Measurements from ENCODE around the gene STARD9.

Gene STARD9

DNA sequence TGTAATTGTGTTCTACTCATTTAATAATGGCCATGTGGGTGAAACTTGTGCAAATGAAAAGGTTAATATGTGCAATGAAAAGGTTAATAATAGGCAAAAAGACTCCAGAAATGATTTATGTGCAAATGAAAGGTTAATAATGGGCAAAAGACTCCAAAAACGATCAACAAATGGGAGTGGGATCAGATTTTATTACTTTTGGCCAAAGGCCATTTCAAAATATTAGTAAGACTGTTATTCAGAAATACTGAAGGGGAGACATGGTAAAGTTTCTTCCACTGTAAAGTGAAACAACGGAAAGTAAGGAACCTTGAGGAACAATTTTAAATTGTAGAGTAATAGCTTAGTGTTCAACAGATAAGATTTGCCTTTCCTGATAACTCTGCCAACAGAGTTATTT, 40.7 kb downstream of the STARD9 start:
- TF ChIP-seq TAF1 (IDR thresholded peaks at IDR 0.05; ENCODE audit: borderline replicate concordance, insufficient read depth, low read length) (no peak), REST (IDR thresholded peaks at IDR 0.05; ENCODE audit: insufficient read depth in 1 of 2, low read depth in 2 of 2, low read length in 2 of 2) (no peak), SIN3A (IDR thresholded peaks at IDR 0.05; ENCODE audit: borderline replicate concordance, insufficient read depth, low read length) (no peak), POLR2AphosphoS5 (IDR thresholded peaks at IDR 0.05; ENCODE audit: low read depth, low read length) (no peak), FOXP2 (optimal IDR thresholded peaks at IDR 0.05; ENCODE audit: borderline replicate concordance, extremely low read depth, extremely low read length, insufficient read depth) (no peak)

- TF ChIP-seq POLR2AphosphoS5 (IDR thresholded peaks at IDR 0.05; ENCODE audit: low read depth, low read length) (no peak), REST (IDR thresholded peaks at IDR 0.05; ENCODE audit: insufficient read depth in 1 of 2, low read depth in 2 of 2, low read length in 2 of 2) (no peak), FOXP2 (optimal IDR thresholded peaks at IDR 0.05; ENCODE audit: borderline replicate concordance, extremely low read depth, extremely low read length, insufficient read depth) (no peak), SIN3A (IDR thresholded peaks at IDR 0.05; ENCODE audit: borderline replicate concordance, insufficient read depth, low read length) (no peak), TAF1 (IDR thresholded peaks at IDR 0.05; ENCODE audit: borderline replicate concordance, insufficient read depth, low read length) (no peak)
These were observed 44.4 kb downstream of the STARD9 start for GRCh38 chr15:42619656-42620371.

DNA sequence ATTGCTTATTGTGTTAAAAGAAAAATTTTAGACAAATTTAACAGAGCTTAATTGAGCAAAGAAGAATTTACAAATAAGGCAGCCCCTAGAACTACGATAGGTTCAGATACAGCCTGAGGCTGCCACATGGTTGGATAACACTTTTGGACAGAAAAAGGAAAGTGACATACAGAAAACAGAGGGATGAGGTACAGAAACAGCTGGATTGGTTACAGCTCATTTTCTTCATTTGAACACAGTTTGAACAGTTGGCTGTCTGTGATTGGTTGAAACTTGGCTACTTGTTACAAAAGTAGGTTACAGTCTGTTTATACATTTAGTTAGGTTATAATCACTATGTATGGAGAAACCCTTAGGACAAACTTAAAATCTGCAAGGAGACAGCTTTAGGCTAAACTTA, 46.0 kb downstream of the STARD9 start:
- no peak for TF ChIP-seq REST (IDR thresholded peaks at IDR 0.05; ENCODE audit: insufficient read depth in 1 of 2, low read depth in 2 of 2, low read length in 2 of 2)
- no peak for TF ChIP-seq POLR2AphosphoS5 (IDR thresholded peaks at IDR 0.05; ENCODE audit: low read depth, low read length)
- no peak for TF ChIP-seq TAF1 (IDR thresholded peaks at IDR 0.05; ENCODE audit: borderline replicate concordance, insufficient read depth, low read length)
- TF ChIP-seq SIN3A (IDR thresholded peaks at IDR 0.05; ENCODE audit: borderline replicate concordance, insufficient read depth, low read length) = no peak
- TF ChIP-seq FOXP2 (optimal IDR thresholded peaks at IDR 0.05; ENCODE audit: borderline replicate concordance, extremely low read depth, extremely low read length, insufficient read depth) = no peak

DNA sequence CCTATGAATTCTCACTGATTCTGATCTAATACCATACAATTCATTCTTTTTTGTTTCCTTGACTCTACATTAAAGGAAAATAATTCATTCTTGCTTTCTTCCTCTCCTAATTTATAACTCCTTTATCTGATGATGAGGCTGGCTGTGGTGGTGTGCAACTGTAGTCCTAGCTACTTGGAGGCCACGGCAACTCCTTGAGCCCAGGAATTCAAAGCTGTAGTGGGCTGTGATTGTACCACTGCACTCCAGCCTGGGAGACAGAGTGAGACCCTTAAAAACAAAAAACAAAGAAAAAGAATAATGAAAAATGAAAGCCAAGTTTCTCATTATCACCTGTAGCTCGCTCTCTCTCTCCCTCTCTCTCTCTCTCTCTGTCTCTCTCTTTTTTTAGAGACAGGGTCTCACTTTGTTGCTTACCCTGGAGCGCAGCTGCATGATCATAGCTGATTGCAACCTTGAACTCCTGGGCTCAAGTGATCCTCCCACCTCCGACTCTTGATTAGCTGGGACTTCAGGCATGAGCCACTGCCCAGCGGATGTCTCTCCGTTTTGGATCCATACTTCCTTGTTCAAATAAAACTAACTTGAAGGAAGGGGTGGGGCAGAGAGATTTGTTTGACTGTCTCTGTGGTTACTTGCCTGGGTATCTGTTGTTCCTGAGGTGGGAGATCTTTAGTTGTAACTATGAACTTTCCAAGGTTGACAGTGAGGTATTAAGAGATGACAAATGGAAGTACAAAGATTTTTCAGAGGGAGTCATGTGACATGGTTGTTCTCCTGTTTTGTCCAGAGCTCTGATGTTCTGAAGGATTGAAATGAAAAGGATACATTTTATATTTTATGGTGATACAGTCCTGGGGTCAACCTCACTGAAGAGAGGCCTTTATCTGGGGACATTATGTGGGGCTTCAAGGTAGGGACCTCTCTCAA, 46.9 kb downstream of the STARD9 start:
- TF ChIP-seq FOXP2 (optimal IDR thresholded peaks at IDR 0.05; ENCODE audit: borderline replicate concordance, extremely low read depth, extremely low read length, insufficient read depth) = no peak
- no peak for TF ChIP-seq REST (IDR thresholded peaks at IDR 0.05; ENCODE audit: insufficient read depth in 1 of 2, low read depth in 2 of 2, low read length in 2 of 2)
- no peak for TF ChIP-seq POLR2AphosphoS5 (IDR thresholded peaks at IDR 0.05; ENCODE audit: low read depth, low read length)
- TF ChIP-seq TAF1 (IDR thresholded peaks at IDR 0.05; ENCODE audit: borderline replicate concordance, insufficient read depth, low read length) = no peak
- no peak for TF ChIP-seq SIN3A (IDR thresholded peaks at IDR 0.05; ENCODE audit: borderline replicate concordance, insufficient read depth, low read length)
